Activated CD8-positive, alpha-beta memory T cell treated with anti-CD3 and anti-CD28 coated beads, Interleukin-2, amount 50 U/mL, for 1 hour (primary cell): ENCODE results near the gene SLC25A20.

Experiments used
- DNase-seq: peaks from one replicate; pipeline ENCODE4 v3.0.0-alpha.2; 2020; ENCODE audit errors: extremely low read depth

SLC25A20 gene

GRCh38 chr3:48897460-48898376, 964 bp downstream of the SLC25A20 start:
- DNase-seq, result no peak

GRCh38 chr3:48896936-48897335, 1.7 kb downstream of the SLC25A20 start:
- DNase-seq, result no peak

- no peak for DNase-seq
These were observed 4.2 kb downstream of the SLC25A20 start for GRCh38 chr3:48894516-48894915.

- no peak for DNase-seq
These were observed 7.1 kb downstream of the SLC25A20 start for GRCh38 chr3:48891606-48892005.

- DNase-seq, result no peak
These were observed 12.9 kb downstream of the SLC25A20 start for GRCh38 chr3:48885753-48886152.

- no peak for DNase-seq
These were observed 17.0 kb downstream of the SLC25A20 start for GRCh38 chr3:48881652-48882114.

GRCh38 chr3:48881006-48881405, 17.7 kb downstream of the SLC25A20 start:
- no peak for DNase-seq

- no peak for DNase-seq
These were observed 18.7 kb downstream of the SLC25A20 start for GRCh38 chr3:48879994-48880377.

- no peak for DNase-seq
These were observed 19.2 kb downstream of the SLC25A20 start for GRCh38 chr3:48879307-48879993.

- no peak for DNase-seq
These were observed 21.0 kb downstream of the SLC25A20 start for GRCh38 chr3:48877671-48878070.

- DNase-seq, result no peak
These were observed 35.6 kb downstream of the SLC25A20 start for GRCh38 chr3:48863122-48863521.

- no peak for DNase-seq
These were observed 39.5 kb downstream of the SLC25A20 start for GRCh38 chr3:48859206-48859605.

GRCh38 chr3:48858709-48859108, 40.0 kb downstream of the SLC25A20 start:
- no peak for DNase-seq

GRCh38 chr3:48857641-48858040, 41.0 kb downstream of the SLC25A20 start:
- no peak for DNase-seq

GRCh38 chr3:48856469-48856868, 42.2 kb downstream of the SLC25A20 start:
- no peak for DNase-seq

GRCh38 chr3:48855681-48856447, 42.8 kb downstream of the SLC25A20 start:
- DNase-seq, result no peak

- no peak for DNase-seq
These were observed 46.5 kb downstream of the SLC25A20 start for GRCh38 chr3:48852151-48852550.

- DNase-seq, result no peak
These were observed 47.3 kb downstream of the SLC25A20 start for GRCh38 chr3:48851407-48851806.

- no peak for DNase-seq
These were observed 49.7 kb downstream of the SLC25A20 start for GRCh38 chr3:48848816-48849515.

GRCh38 chr3:48847504-48848423, 50.9 kb downstream of the SLC25A20 start, which contains the start of gene PRKAR2A:
TSS of gene PRKAR2A (minus strand) at chr3:48847874. CDS start at chr3:48847596, 278 bp downstream.
- peak; percentile 36 for DNase-seq
